Esophagus squamous epithelium (tissue), 4 donors: ENCODE measurements around the gene CCNK.

ENCODE experiments used
- POLR2A ChIP-seq, 4 donors: fragments of 450-650 bp; IDR thresholded peaks; one replicate each; pipeline ENCODE4 v1.6.1; 2017; ENCODE audit warnings: antibody characterized with exemption in 4 of 4, mild to moderate bottlenecking in 4 of 4, moderate library complexity in 3 of 4
- TF ChIP-seq, protein P1 (sequence below), 6 experiments: fragments of 450-650 bp in 4 of 6; fragments of 200-600 bp in 2 of 6; sonication (generic) in 2 of 6; IDR thresholded peaks; one replicate each; pipeline ENCODE4 v1.5.1; 2016 to 2019; ENCODE audit warnings: antibody characterized with exemption in 6 of 6, mild to moderate bottlenecking in 4 of 6, moderate library complexity in 4 of 6

DNA sequence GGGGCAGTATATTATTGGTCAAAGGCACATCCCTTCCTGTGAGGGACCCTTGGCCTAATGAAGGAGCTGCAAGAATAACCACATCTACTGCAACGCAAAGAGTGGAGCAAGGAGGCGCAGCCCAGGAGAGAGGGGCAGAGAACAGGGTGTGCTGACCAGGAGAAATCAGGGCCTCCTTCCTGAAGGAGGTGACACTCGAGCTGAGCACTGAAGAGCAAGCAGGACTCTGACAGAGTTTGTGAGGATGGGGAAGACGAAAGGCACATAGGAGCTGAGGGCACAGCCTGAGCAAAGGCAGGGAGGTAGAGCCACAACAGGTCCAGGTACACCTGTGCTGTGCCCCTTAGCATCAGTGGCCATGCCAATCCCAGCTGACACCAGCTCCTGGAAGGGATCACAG is 62.2 kb downstream of the CCNK start:
- no peak for TF ChIP-seq POLR2A (IDR thresholded peaks at IDR 0.05)
- TF ChIP-seq, protein P1, sequence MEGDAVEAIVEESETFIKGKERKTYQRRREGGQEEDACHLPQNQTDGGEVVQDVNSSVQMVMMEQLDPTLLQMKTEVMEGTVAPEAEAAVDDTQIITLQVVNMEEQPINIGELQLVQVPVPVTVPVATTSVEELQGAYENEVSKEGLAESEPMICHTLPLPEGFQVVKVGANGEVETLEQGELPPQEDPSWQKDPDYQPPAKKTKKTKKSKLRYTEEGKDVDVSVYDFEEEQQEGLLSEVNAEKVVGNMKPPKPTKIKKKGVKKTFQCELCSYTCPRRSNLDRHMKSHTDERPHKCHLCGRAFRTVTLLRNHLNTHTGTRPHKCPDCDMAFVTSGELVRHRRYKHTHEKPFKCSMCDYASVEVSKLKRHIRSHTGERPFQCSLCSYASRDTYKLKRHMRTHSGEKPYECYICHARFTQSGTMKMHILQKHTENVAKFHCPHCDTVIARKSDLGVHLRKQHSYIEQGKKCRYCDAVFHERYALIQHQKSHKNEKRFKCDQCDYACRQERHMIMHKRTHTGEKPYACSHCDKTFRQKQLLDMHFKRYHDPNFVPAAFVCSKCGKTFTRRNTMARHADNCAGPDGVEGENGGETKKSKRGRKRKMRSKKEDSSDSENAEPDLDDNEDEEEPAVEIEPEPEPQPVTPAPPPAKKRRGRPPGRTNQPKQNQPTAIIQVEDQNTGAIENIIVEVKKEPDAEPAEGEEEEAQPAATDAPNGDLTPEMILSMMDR (IDR thresholded peaks at IDR 0.05): no peak
